Measurements from ENCODE around the gene STIM1.

STIM1 gene

GRCh38 chr11:3977078-3977477 is 121.6 kb downstream of the STIM1 start:
- in situ Hi-C loops (cut with HindIII; ENCODE audit: low sequenced_read_pairs), result no loop called here
- no peak for DNase-seq (ENCODE audit: low read depth)
- no peak overlapping the region for H3K4me3 ChIP-seq (ENCODE audit: low read depth, low read length)
- no peak for TF ChIP-seq CTCF (IDR thresholded peaks at IDR 0.05; ENCODE audit: low read depth, low read length, missing control alignments)

- H3K4me3 ChIP-seq (ENCODE audit: low read depth, low read length), result no peak overlapping the region
- DNase-seq (ENCODE audit: low read depth), result no peak
- TF ChIP-seq CTCF (IDR thresholded peaks at IDR 0.05; ENCODE audit: low read depth, low read length, missing control alignments), result no peak
- in situ Hi-C loops (cut with HindIII; ENCODE audit: low sequenced_read_pairs), result no loop called here
These were observed 125.7 kb downstream of the STIM1 start for GRCh38 chr11:3981084-3981633.

GRCh38 chr11:3982431-3982830 is 127.0 kb downstream of the STIM1 start:
- DNase-seq (ENCODE audit: low read depth), result no peak
- no peak for TF ChIP-seq CTCF (IDR thresholded peaks at IDR 0.05; ENCODE audit: low read depth, low read length, missing control alignments)
- in situ Hi-C loops (cut with HindIII; ENCODE audit: low sequenced_read_pairs), result no loop called here
- H3K4me3 ChIP-seq (ENCODE audit: low read depth, low read length), result no peak overlapping the region

GRCh38 chr11:3983101-3983500 is 127.6 kb downstream of the STIM1 start:
- H3K4me3 ChIP-seq (ENCODE audit: low read depth, low read length), result no peak overlapping the region
- DNase-seq (ENCODE audit: low read depth), result no peak
- TF ChIP-seq CTCF (IDR thresholded peaks at IDR 0.05; ENCODE audit: low read depth, low read length, missing control alignments), result no peak
- in situ Hi-C loops (cut with HindIII; ENCODE audit: low sequenced_read_pairs), result no loop called here

GRCh38 chr11:3984896-3985295 is 129.4 kb downstream of the STIM1 start:
- in situ Hi-C loops (cut with HindIII; ENCODE audit: low sequenced_read_pairs), result no loop called here
- TF ChIP-seq CTCF (IDR thresholded peaks at IDR 0.05; ENCODE audit: low read depth, low read length, missing control alignments), result peak; percentile 21
- H3K4me3 ChIP-seq (ENCODE audit: low read depth, low read length), result no peak overlapping the region
- no peak for DNase-seq (ENCODE audit: low read depth)

GRCh38 chr11:3985631-3986030 is 130.2 kb downstream of the STIM1 start:
- in situ Hi-C loops (cut with HindIII; ENCODE audit: low sequenced_read_pairs), result no loop called here
- H3K4me3 ChIP-seq (ENCODE audit: low read depth, low read length), result no peak overlapping the region
- TF ChIP-seq CTCF (IDR thresholded peaks at IDR 0.05; ENCODE audit: low read depth, low read length, missing control alignments), result no peak
- DNase-seq (ENCODE audit: low read depth), result no peak

GRCh38 chr11:3986301-3986700 is 130.8 kb downstream of the STIM1 start:
- no peak overlapping the region for H3K4me3 ChIP-seq (ENCODE audit: low read depth, low read length)
- no peak for TF ChIP-seq CTCF (IDR thresholded peaks at IDR 0.05; ENCODE audit: low read depth, low read length, missing control alignments)
- DNase-seq (ENCODE audit: low read depth), result no peak
- in situ Hi-C loops (cut with HindIII; ENCODE audit: low sequenced_read_pairs), result no loop called here
